Activated T-cell treated with anti-CD3 and anti-CD28 coated beads for 4 hours (primary cell): ENCODE measurements around the gene TNNI3K.

Source experiments
- DNase-seq: peaks from one replicate; pipeline ENCODE4 v3.0.0-alpha.2; 2020

TNNI3K gene

DNA sequence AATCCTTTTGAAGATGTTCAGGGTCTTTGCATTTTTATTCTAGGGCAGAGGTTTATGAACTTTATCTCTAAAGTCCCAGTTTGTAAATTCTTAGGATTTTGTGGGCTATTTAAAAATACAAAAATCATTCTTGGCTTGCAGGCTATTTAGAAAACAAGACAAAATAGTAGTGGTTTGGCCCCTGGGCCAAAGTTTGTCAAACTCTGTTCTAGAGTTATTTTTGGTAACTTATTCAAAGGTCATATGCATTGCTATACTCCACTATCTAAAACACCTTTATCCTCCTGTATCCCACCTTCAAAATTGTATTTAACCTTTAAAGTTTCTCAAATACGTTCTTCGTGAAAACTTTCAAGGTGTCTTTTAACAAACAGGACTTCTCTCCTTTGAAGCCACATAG, 352.7 kb downstream of the TNNI3K start:
- DNase-seq = no peak

DNA sequence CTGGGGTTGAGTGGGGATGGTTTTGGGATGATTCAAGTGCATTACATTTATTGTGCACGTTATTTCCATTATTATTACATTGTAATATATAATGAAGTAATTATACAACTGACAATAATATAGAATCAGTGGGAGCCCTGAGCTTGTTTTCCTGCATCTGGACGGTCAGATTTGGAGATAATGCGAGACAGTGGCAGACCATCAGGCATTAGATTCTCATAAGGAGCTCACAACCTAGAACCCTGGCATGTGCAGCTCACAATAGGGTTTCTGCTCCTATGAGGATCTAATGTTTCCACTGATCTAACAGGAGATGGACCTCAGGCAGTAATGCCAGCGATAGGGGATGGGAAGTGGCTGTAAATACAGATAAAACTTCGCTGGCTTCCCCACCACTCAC, 355.1 kb downstream of the TNNI3K start:
- no peak for DNase-seq

DNA sequence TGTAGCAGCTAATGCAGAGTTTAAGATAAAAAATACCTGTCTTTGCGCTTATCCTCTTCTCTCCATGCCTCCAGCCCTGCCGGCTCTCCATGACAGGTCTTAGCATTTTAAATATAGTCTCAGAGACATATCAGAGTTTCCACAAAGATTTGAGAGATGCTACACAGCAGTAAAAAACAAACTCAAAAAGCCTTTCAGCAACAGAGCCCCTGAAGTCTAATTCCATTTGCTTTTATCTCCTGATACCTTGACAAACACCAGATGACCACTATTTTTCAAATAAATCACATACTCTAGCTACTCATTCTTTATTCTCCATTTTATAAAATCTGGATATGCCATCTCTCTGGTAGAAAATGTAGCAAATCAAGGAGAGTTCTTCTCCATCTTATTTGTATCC, 356.8 kb downstream of the TNNI3K start:
- DNase-seq = no peak

DNA sequence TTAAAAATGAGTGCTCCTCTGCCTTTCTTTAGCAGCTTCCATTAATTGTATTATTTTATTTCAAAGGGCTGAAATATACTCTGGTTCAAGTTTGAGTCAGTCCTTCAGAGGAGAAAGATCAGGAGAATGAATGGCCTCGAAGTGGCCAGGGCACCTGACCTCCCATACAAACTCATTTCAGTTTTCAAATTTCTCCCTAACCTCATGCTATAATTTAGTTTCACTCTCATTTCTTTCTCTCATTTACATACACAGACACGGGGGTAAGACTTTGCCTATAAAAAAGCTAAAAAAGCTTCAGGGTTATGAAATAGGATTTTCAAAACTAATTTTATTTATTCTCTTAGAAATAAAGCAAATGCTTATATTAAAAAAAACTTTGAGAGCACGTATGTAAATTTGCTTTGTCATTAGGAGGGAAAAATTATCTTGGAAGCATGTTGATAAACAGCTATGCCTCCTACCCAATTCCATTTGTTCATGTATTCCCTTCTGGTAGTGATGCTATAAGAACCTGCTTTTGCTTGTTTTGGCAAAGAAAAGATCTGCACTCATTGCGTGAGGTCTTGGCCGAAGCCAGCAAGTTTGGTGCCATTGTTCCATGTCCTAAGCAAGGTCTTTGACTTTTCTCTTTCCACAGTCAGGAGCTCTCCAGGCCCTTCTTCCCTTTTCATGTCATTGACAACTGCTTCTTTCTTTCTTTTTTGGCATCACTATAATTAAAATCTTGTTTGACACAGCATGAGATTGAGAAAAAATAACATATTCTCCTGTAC, 357.6 kb downstream of the TNNI3K start:
- DNase-seq = no peak
